Tibial artery (tissue), 4 donors: Measurements from ENCODE around the gene GAB1.

ENCODE experiments used
- DNase-seq, 2 donors: peaks; one replicate each; pipeline ENCODE4 v3.0.0-alpha.2; 2019
- H3K27ac ChIP-seq, 2 donors: fragments of 200-600 bp; sonication (generic) in 1 of 2; 1 replicate in 1 of 2; 2 replicates in 1 of 2; pipeline ENCODE4 v1.5.1; 2018 to 2019; ENCODE audit warnings: mild to moderate bottlenecking in 1 of 2
- H3K27me3 ChIP-seq, 2 donors: fragments of 200-600 bp; sonication (generic) in 1 of 2; one replicate each; pipeline versions ENCODE4 v1.5.1 to v1.6.0; 2016 to 2019
- H3K36me3 ChIP-seq, 3 donors: fragments of 200-600 bp; sonication (generic) in 2 of 3; one replicate each; pipeline ENCODE4 v1.5.1; 2016 to 2019; ENCODE audit warnings: mild to moderate bottlenecking in 2 of 3
- H3K4me1 ChIP-seq, 4 donors: fragments of 200-600 bp; sonication (generic) in 2 of 4; 1 replicate in 3 of 4; 2 replicates in 1 of 4; pipeline ENCODE4 v1.5.1; 2016 to 2019
- H3K4me3 ChIP-seq, 2 donors: fragments of 200-600 bp; sonication (generic) in 1 of 2; 1 replicate in 1 of 2; 2 replicates in 1 of 2; pipeline ENCODE4 v1.5.1; 2018 to 2019; ENCODE audit warnings: mild to moderate bottlenecking in 2 of 2
- H3K9me3 ChIP-seq, 3 donors: fragments of 200-600 bp; sonication (generic) in 1 of 3; one replicate each; pipeline ENCODE4 v1.5.1; 2016 to 2019
- CTCF ChIP-seq, 2 experiments: fragments of 200-600 bp in 1 of 2; fragments of 450-650 bp in 1 of 2; IDR thresholded peaks; one replicate each; pipeline ENCODE4 v1.5.1; 2017 to 2019; ENCODE audit warnings: antibody characterized with exemption in 2 of 2, mild to moderate bottlenecking in 1 of 2, moderate library complexity in 1 of 2
- intact Hi-C: fragments of 100-400 bp; cut with DNase I; formaldehyde crosslinking; loops from one replicate; pipeline ENCODE4 v1.15.0; 2023; ENCODE audit warnings: low total_unique reads

The GAB1 gene

GRCh38 chr4:143481361-143481760, 144.7 kb downstream of the GAB1 start:
- TF ChIP-seq CTCF (IDR thresholded peaks at IDR 0.05), result no peak
- H3K4me3 ChIP-seq, result no peak overlapping the region
- no peak for DNase-seq
- no peaks in the 10 kb centered on the region for H3K4me1 ChIP-seq
- intact Hi-C loops, result loop anchor here (5.0 to 10.0 kb wide), 2 partner anchors 147 to 279 kb away; partner anchors contain the start of gene GAB1
- H3K36me3 ChIP-seq, result peaks cover 0 to 4% (median 0%) of the 10 kb centered on the region in 3 donors
- no peaks in the 10 kb centered on the region for H3K27me3 ChIP-seq
- no peaks in the 10 kb centered on the region for H3K9me3 ChIP-seq
- H3K27ac ChIP-seq, result no peak overlapping the region

GRCh38 chr4:143482840-143483239, 146.2 kb downstream of the GAB1 start:
- Histone ChIP-seq H3K9me3 (no peaks in the 10 kb centered on the region), H3K27me3 (no peaks in the 10 kb centered on the region), H3K36me3 (no peaks in the 10 kb centered on the region), H3K4me1 (no peaks in the 10 kb centered on the region), H3K4me3 (no peak overlapping the region), H3K27ac (no peak overlapping the region)
- intact Hi-C loops, result loop anchor here (5.0 to 10.0 kb wide), 2 partner anchors 148 to 281 kb away; partner anchors contain the start of gene GAB1
- peak; percentile 66 to 71 for TF ChIP-seq CTCF (IDR thresholded peaks at IDR 0.05)
- no peak for DNase-seq

GRCh38 chr4:143486314-143486713, 149.6 kb downstream of the GAB1 start:
- intact Hi-C loops, result loop anchor here (10.0 kb wide), 1 partner anchor 152 kb away; the partner anchor contains the start of gene GAB1
- DNase-seq, result no peak
- H3K4me1 ChIP-seq, result no peaks in the 10 kb centered on the region

GRCh38 chr4:143488687-143489086, 152.0 kb downstream of the GAB1 start:
- H3K36me3 ChIP-seq, result no peaks in the 10 kb centered on the region
- H3K27me3 ChIP-seq, result no peaks in the 10 kb centered on the region
- H3K4me1 ChIP-seq, result no peaks in the 10 kb centered on the region
- H3K4me3 ChIP-seq, result no peak overlapping the region
- TF ChIP-seq CTCF (IDR thresholded peaks at IDR 0.05), result no peak
- no peaks in the 10 kb centered on the region for H3K9me3 ChIP-seq
- H3K27ac ChIP-seq, result no peak overlapping the region
- intact Hi-C loops, result loop anchor here (10.0 kb wide), 1 partner anchor 154 kb away; the partner anchor contains the start of gene GAB1
- no peak for DNase-seq

More at GRCh38 chr4:143486314-143486713, 149.6 kb downstream of the GAB1 start:
- no peak overlapping the region for H3K27ac ChIP-seq
- H3K27me3 ChIP-seq, result no peaks in the 10 kb centered on the region
- H3K9me3 ChIP-seq, result no peaks in the 10 kb centered on the region
- H3K4me3 ChIP-seq, result no peak overlapping the region
- H3K36me3 ChIP-seq, result no peaks in the 10 kb centered on the region
- TF ChIP-seq CTCF (IDR thresholded peaks at IDR 0.05), result no peak

GRCh38 chr4:143489106-143489505, 152.4 kb downstream of the GAB1 start:
- no peaks in the 10 kb centered on the region for H3K4me1 ChIP-seq
- no peak overlapping the region for H3K4me3 ChIP-seq
- no peaks in the 10 kb centered on the region for H3K9me3 ChIP-seq
- TF ChIP-seq CTCF (IDR thresholded peaks at IDR 0.05), result no peak
- intact Hi-C loops, result loop anchor here (10.0 kb wide), 1 partner anchor 154 kb away; the partner anchor contains the start of gene GAB1
- H3K27ac ChIP-seq, result no peak overlapping the region
- DNase-seq, result no peak
- H3K27me3 ChIP-seq, result no peaks in the 10 kb centered on the region
- H3K36me3 ChIP-seq, result no peaks in the 10 kb centered on the region

GRCh38 chr4:143498021-143498420, 161.3 kb downstream of the GAB1 start:
- no peaks in the 10 kb centered on the region for H3K36me3 ChIP-seq
- no peaks in the 10 kb centered on the region for H3K4me1 ChIP-seq
- no peak for TF ChIP-seq CTCF (IDR thresholded peaks at IDR 0.05)
- intact Hi-C loops, result no loop called here
- no peak overlapping the region for H3K27ac ChIP-seq
- no peaks in the 10 kb centered on the region for H3K9me3 ChIP-seq
- H3K4me3 ChIP-seq, result no peak overlapping the region
- DNase-seq, result no peak
- no peaks in the 10 kb centered on the region for H3K27me3 ChIP-seq
